HepG2 (cell line): ENCODE measurements around the gene SRSF2. TPM values are rescaled to one million over a fixed set of nuclear protein-coding genes. Genes with fewer than 3 reads are reported as not detected.

Source experiments
- ATAC-seq: fragments of 200-7000 bp; cut with Tn5 transposase; 3 replicates; pipeline ENCODE4 v1.9.1; 2020; ENCODE audit warnings: mild to moderate bottlenecking, moderate library complexity
- BruUV-seq: library from RNA; stranded (reverse); fragments of 400-500 nt; replicated peaks from 2 replicates; lab custom pipeline; 2021; lab: Mats Ljungman, UMichigan
- CTCF ChIA-PET: fragments of 300-600 bp; formaldehyde crosslinking; extraction: SDS; loops from one replicate; lab custom pipeline; 2021; ENCODE audit warnings: low total read pairs, inconsistent platforms, low intra/inter-chr PET ratio; lab: Yijun Ruan, JAX
- POLR2A ChIA-PET: fragments of 350-600 bp; sonication (Branson Sonifier 250); formaldehyde crosslinking; loops from one replicate; lab custom pipeline; 2020; ENCODE audit warnings: antibody characterized with exemption, inconsistent platforms; lab: Yijun Ruan, JAX
- DNase-seq: peaks from one replicate; pipeline ENCODE4 v3.0.0-alpha.2; 2015; ENCODE audit warnings: low spot score
- FAIRE-seq: peaks from 3 replicates; lab custom pipeline; 2011; peaks lifted over from hg19 to GRCh38; lab: Jason Lieb, UNC
- H2AFZ ChIP-seq: one replicate; pipeline ENCODE4 v1.6.1; 2011; ENCODE audit warnings: low read length, inconsistent platforms
- H3K27ac ChIP-seq: fragments of 300-600 bp; 3 replicates; pipeline ENCODE4 v1.8.0; 2011; ENCODE audit warnings: mixed run types, mild to moderate bottlenecking, mixed read lengths, low read length, inconsistent platforms; ENCODE audit not compliant: insufficient read depth; ENCODE audit errors: extremely low read length
- H3K27me3 ChIP-seq, 2 experiments: fragments of 200-600 bp in 1 of 2; 2 replicates in 1 of 2; 3 replicates in 1 of 2; pipeline versions ENCODE4 v1.6.0 to v1.8.0; 2011; ENCODE audit warnings: low read length in 2 of 2, mild to moderate bottlenecking in 2 of 2, moderate library complexity in 2 of 2, inconsistent platforms in 1 of 2; ENCODE audit not compliant: insufficient read depth in 2 of 2, control insufficient read depth in 1 of 2
- H3K36me3 ChIP-seq, 2 experiments: fragments of 200-600 bp in 1 of 2; replicated peaks in 1 of 2; 2 replicates in 1 of 2; 3 replicates in 1 of 2; pipeline versions ENCODE4 v1.5.1 to v1.8.0; 2011; ENCODE audit warnings: low read length in 2 of 2, inconsistent platforms in 1 of 2; ENCODE audit not compliant: insufficient read depth in 2 of 2, control insufficient read depth in 1 of 2
- H3K4me1 ChIP-seq: 2 replicates; pipeline ENCODE4 v1.5.1; 2012; ENCODE audit warnings: low read length, inconsistent platforms; ENCODE audit not compliant: insufficient read depth
- H3K4me2 ChIP-seq: 2 replicates; pipeline ENCODE4 v1.6.0; 2011; ENCODE audit warnings: low read depth, low read length, inconsistent platforms
- H3K4me3 ChIP-seq, 3 experiments: fragments of 200-600 bp in 1 of 3; sonication (generic), shearing (Covaris generic) in 1 of 3; replicated peaks in 1 of 3; 2 replicates each; pipeline ENCODE4 v1.5.1; 2011 to 2016; ENCODE audit warnings: low read length in 3 of 3, inconsistent platforms in 2 of 3, low read depth in 2 of 3, mild to moderate bottlenecking in 2 of 3, control low read depth in 1 of 3, mixed read lengths in 1 of 3; ENCODE audit not compliant: insufficient read depth in 1 of 3
- H3K79me2 ChIP-seq: one replicate; pipeline ENCODE4 v1.6.1; 2011; ENCODE audit warnings: low read length, inconsistent platforms; ENCODE audit not compliant: insufficient read depth
- H3K9ac ChIP-seq: 2 replicates; pipeline ENCODE4 v1.6.0; 2011; ENCODE audit warnings: mild to moderate bottlenecking, low read depth, low read length, inconsistent platforms; ENCODE audit not compliant: insufficient read depth
- H3K9me3 ChIP-seq: 2 replicates; pipeline ENCODE4 v1.5.1; 2012; ENCODE audit warnings: mild to moderate bottlenecking, low read length
- H4K20me1 ChIP-seq: 2 replicates; pipeline ENCODE4 v1.6.0; 2011; ENCODE audit warnings: inconsistent platforms, mild to moderate bottlenecking, low read length, moderate library complexity; ENCODE audit not compliant: insufficient read depth
- ARID3A ChIP-seq: IDR thresholded peaks from 2 replicates; pipeline ENCODE4 v1.6.1; 2012; ENCODE audit warnings: low read depth, low read length, improper control_type of control experiment
- CEBPG ChIP-seq: IDR thresholded peaks from 2 replicates; pipeline ENCODE4 v1.6.1; 2016
- CSRNP2 ChIP-seq: sonication (generic); formaldehyde crosslinking; conservative IDR thresholded peaks from 2 replicates; pipeline ENCODE4 v1.8.0; 2022; ENCODE audit warnings: low read depth, missing genetic modification reagents
- DRAP1 ChIP-seq: IDR thresholded peaks from 2 replicates; pipeline ENCODE4 v1.6.1; 2016; ENCODE audit warnings: missing genetic modification reagents, missing compliant biosample characterization
- HIVEP1 ChIP-seq: sonication (generic); formaldehyde crosslinking; IDR thresholded peaks from 2 replicates; pipeline ENCODE4 v1.4.0; 2020; ENCODE audit warnings: mild to moderate bottlenecking, missing genetic modification reagents
- KLF9 ChIP-seq: IDR thresholded peaks from 2 replicates; pipeline ENCODE4 v1.6.1; 2016; ENCODE audit warnings: low read depth
- KMT2A ChIP-seq: sonication (generic); formaldehyde crosslinking; IDR thresholded peaks from 2 replicates; pipeline ENCODE4 v1.4.0; 2020; ENCODE audit warnings: missing genetic modification reagents
- MED1 ChIP-seq: sonication (generic); formaldehyde crosslinking; IDR thresholded peaks from 2 replicates; pipeline ENCODE4 v1.4.0; 2020; ENCODE audit warnings: missing genetic modification reagents
- PITX1 ChIP-seq: sonication (generic); formaldehyde crosslinking; IDR thresholded peaks from 2 replicates; pipeline ENCODE4 v1.5.1; 2020; ENCODE audit warnings: mild to moderate bottlenecking, missing genetic modification reagents
- RBM39 ChIP-seq: fragments of 200-400 bp; formaldehyde crosslinking; IDR thresholded peaks from one replicate; pipeline ENCODE4 v1.6.1; 2018; ENCODE audit warnings: antibody characterized with exemption, mild to moderate bottlenecking, low read depth, low read length; ENCODE audit not compliant: poor library complexity, severe bottlenecking
- TBX2 ChIP-seq: sonication (generic); formaldehyde crosslinking; IDR thresholded peaks from 2 replicates; pipeline ENCODE4 v1.5.0; 2020; ENCODE audit warnings: missing genetic modification reagents, mild to moderate bottlenecking, borderline replicate concordance
- ZBTB38 ChIP-seq: sonication (generic); formaldehyde crosslinking; IDR thresholded peaks from 2 replicates; pipeline ENCODE4 v1.5.1; 2020; ENCODE audit warnings: mild to moderate bottlenecking, missing genetic modification reagents
- ZKSCAN8 ChIP-seq: IDR thresholded peaks from 2 replicates; pipeline ENCODE4 v1.6.1; 2016; ENCODE audit warnings: borderline replicate concordance, missing genetic modification reagents, missing compliant biosample characterization
- ZNF136 ChIP-seq: sonication (generic); formaldehyde crosslinking; IDR thresholded peaks from 2 replicates; pipeline ENCODE4 v1.8.1; 2022; ENCODE audit warnings: low read depth, mild to moderate bottlenecking, moderate library complexity, missing genetic modification reagents
- ZNF282 ChIP-seq: fragments of 450-650 bp; IDR thresholded peaks from 2 replicates; pipeline ENCODE4 v1.6.1; 2018; ENCODE audit not compliant: partially characterized antibody
- ZNF362 ChIP-seq: sonication (generic); formaldehyde crosslinking; IDR thresholded peaks from 2 replicates; pipeline ENCODE4 v1.4.0; 2020; ENCODE audit warnings: missing genetic modification reagents, mild to moderate bottlenecking, borderline replicate concordance
- ZNF546 ChIP-seq: sonication (generic); formaldehyde crosslinking; conservative IDR thresholded peaks from 2 replicates; pipeline ENCODE4 v1.8.1; 2023; ENCODE audit warnings: mild to moderate bottlenecking, missing genetic modification reagents
- ZNF670 ChIP-seq: sonication (generic); formaldehyde crosslinking; IDR thresholded peaks from 2 replicates; pipeline ENCODE4 v1.8.0; 2022; ENCODE audit warnings: mild to moderate bottlenecking, missing genetic modification reagents, borderline replicate concordance
- ZSCAN9 ChIP-seq: IDR thresholded peaks from 2 replicates; pipeline ENCODE4 v1.6.1; 2016; ENCODE audit warnings: borderline replicate concordance
- WGBS: methylation state at CpG from one replicate; pipeline ENCODE4 v1.1.6; 2017; ENCODE audit warnings: low lambda C conversion rate; 5-methylcytosine and 5-hydroxymethylcytosine counted together
- in situ Hi-C: cut with HindIII; loops from 2 replicates; pipeline ENCODE4 v1.10.0; 2017; ENCODE audit warnings: low pct_unique_long_range_greater_than_20kb; ENCODE audit not compliant: extremely low pct_ligation_motif_present
- intact Hi-C: fragments of 100-400 bp; cut with micrococcal nuclease; formaldehyde crosslinking; loops from one replicate; pipeline ENCODE4 v1.10.0; 2022; ENCODE audit not compliant: unreplicated experiment
- polyA plus RNA-seq, 8 experiments: library from polyadenylated mRNA; depleted of rRNA in 3 of 8; stranded (reverse) in 7 of 8; unstranded in 1 of 8; fragments of >200 nt; fragmentation: Illumina TruSeq in 4 of 8; extraction: Trizol in 4 of 8; gene quantifications; 2 replicates each; pipeline versions ENCODE4 v1.2.1 to v1.2.3, GENCODE V29; 2011 to 2016; ENCODE audit warnings: low read depth in 4 of 8, missing spikeins in 1 of 8, mixed read lengths in 1 of 8; ENCODE audit not compliant: insufficient read depth in 1 of 8
- total RNA-seq, 5 experiments: library from RNA; depleted of rRNA; stranded (reverse); fragments of >200 nt; fragmentation: Illumina TruSeq; extraction: Trizol; gene quantifications; 2 replicates each; pipeline ENCODE4 v1.2.3, GENCODE V29; 2016; ENCODE audit warnings: low read depth in 1 of 5

Gene SRSF2
- total and polyA plus RNA-seq, 2 of the 13 experiments (the other 11 are each of a cell fraction or from before 2014, with no cell fraction given) = 306 to 319 TPM

- DNase-seq (peak; percentile 86), ATAC-seq (peak; percentile 78), FAIRE-seq (peak; percentile 87)
- H3K9me3 ChIP-seq = no peaks in the 10 kb centered on the region
- no peaks in the 10 kb centered on the region for H3K27me3 ChIP-seq
- peak overlapping the region in 1 of 3 experiments; percentile 21; a peak in 1 of 6 replicates for H3K4me3 ChIP-seq
- ChIA-PET CTCF (no interaction called here), POLR2A (interaction anchor here (1.0 to 2.0 kb wide), 6 partner anchors 9 to 122 kb away, joined by 3 to 11 read pairs (median 4); a partner anchor contains a TSS)
- H3K4me1 ChIP-seq = peaks cover 92% of the 10 kb centered on the region
- peak overlapping the region; percentile 54 for H3K4me2 ChIP-seq
- H3K36me3 ChIP-seq = peaks cover 0 to 2% of the 10 kb centered on the region in 2 experiments; a peak in 1 of 5 replicates
- no TSS peak for BruUV-seq
- intact Hi-C loops = no loop called here
- WGBS = 44% methylated on average over 14 of the region's 14 CpGs
- no peaks in the 10 kb centered on the region for H3K79me2 ChIP-seq
- in situ Hi-C loops = no loop called here
- H2AFZ ChIP-seq = no peak overlapping the region
- peak overlapping the region; percentile 68 for H3K27ac ChIP-seq
- peak overlapping the region; percentile 42 for H3K9ac ChIP-seq
- no peaks in the 10 kb centered on the region for H4K20me1 ChIP-seq
- TF ChIP-seq ZBTB38 (CRISPR knock-in tag) (peak; percentile 88), ZNF670 (peak; percentile 59), ZSCAN9 (CRISPR knock-in tag) (0 out of 2 replicates have a peak, but pooled peaks have one; percentile 49), PITX1 (CRISPR knock-in tag) (peak; percentile 91), DRAP1 (CRISPR knock-in tag) (peak; percentile 76; the same call in 1 of the 2 replicates), ZNF546 (CRISPR knock-in tag) (peak; percentile 47; the same call in 1 of the 2 replicates), ZNF282 (no peak), KLF9 (CRISPR knock-in tag) (0 out of 2 replicates have a peak, but pooled peaks have one; percentile 45), RBM39 (no peak), HIVEP1 (CRISPR knock-in tag) (no peak), MED1 (CRISPR knock-in tag) (peak; percentile 99), ZKSCAN8 (CRISPR knock-in tag) (peak; percentile 83; the same call in 1 of the 2 replicates), KMT2A (CRISPR knock-in tag) (0 out of 2 replicates have a peak, but pooled peaks have one; percentile 21), ZNF362 (CRISPR knock-in tag) (peak; percentile 84), CSRNP2 (no peak), ARID3A (peak; percentile 85), TBX2 (CRISPR knock-in tag) (peak; percentile 96; the same call in 1 of the 2 replicates), CEBPG (CRISPR knock-in tag) (peak; percentile 50), ZNF136 (CRISPR knock-in tag) (peak; percentile 11; the same call in 1 of the 2 replicates)
Observed at GRCh38 chr17:76691379-76692191, 45.5 kb downstream of the SRSF2 start.
